K562 (cell line): ENCODE results near the gene CTDSP2. TPM values are rescaled to one million over a fixed set of nuclear protein-coding genes. Genes with fewer than 3 reads are reported as not detected.

Source experiments
- ATAC-seq: fragments of 200-7000 bp; cut with Tn5 transposase; 3 replicates; pipeline ENCODE4 v1.9.1; 2020; ENCODE audit warnings: moderate library complexity
- BruUV-seq: library from RNA; stranded (reverse); fragments of 400-500 nt; replicated peaks from 2 replicates; lab custom pipeline; 2021; lab: Mats Ljungman, UMichigan
- CTCF ChIA-PET: fragments of 300-600 bp; formaldehyde crosslinking; extraction: SDS; loops from one replicate; lab custom pipeline; 2021; ENCODE audit warnings: low intra/inter-chr PET ratio; lab: Yijun Ruan, JAX
- POLR2A ChIA-PET: fragments of 300-600, 350-650 bp; sonication (Branson Sonifier 250); formaldehyde crosslinking; extraction: SDS; loops from one replicate; lab custom pipeline; 2021; ENCODE audit warnings: antibody characterized with exemption, inconsistent platforms; lab: Yijun Ruan, JAX
- DNase-seq, 4 experiments: peaks; one replicate each; pipeline versions ENCODE4 v3.0.0 to v3.0.0-alpha.2; 2011 to 2018; ENCODE audit warnings: low spot score in 3 of 4, mixed read lengths in 3 of 4; ENCODE audit errors: extremely low read depth in 1 of 4
- FAIRE-seq: peaks from 2 replicates; lab custom pipeline; 2011; peaks lifted over from hg19 to GRCh38; lab: Jason Lieb, UNC
- H2AFZ ChIP-seq: 2 replicates; pipeline ENCODE4 v1.6.0; 2011; ENCODE audit warnings: low read depth, low read length, control low read depth, inconsistent platforms
- H3K27ac ChIP-seq: fragments of 200-600 bp; 3 replicates; pipeline ENCODE4 v1.8.0; 2011; ENCODE audit warnings: low read depth, mild to moderate bottlenecking, control low read depth, inconsistent platforms, low read length, moderate library complexity, mixed read lengths; ENCODE audit errors: extremely low read depth
- H3K27me3 ChIP-seq, 2 experiments: fragments of 300-600 bp in 1 of 2; 2 replicates in 1 of 2; 3 replicates in 1 of 2; pipeline versions ENCODE4 v1.6.0 to v1.8.0; 2011; ENCODE audit warnings: inconsistent platforms in 2 of 2, low read length in 2 of 2, mild to moderate bottlenecking in 1 of 2, mixed read lengths in 1 of 2, moderate library complexity in 1 of 2; ENCODE audit not compliant: control insufficient read depth in 2 of 2, insufficient read depth in 2 of 2
- H3K36me3 ChIP-seq: fragments of 300-600 bp; 3 replicates; pipeline ENCODE4 v1.8.0; 2011; ENCODE audit warnings: mild to moderate bottlenecking, low read length, inconsistent platforms; ENCODE audit not compliant: control insufficient read depth, insufficient read depth
- H3K4me1 ChIP-seq, 2 experiments: fragments of 200-600 bp in 1 of 2; replicated peaks in 1 of 2; 2 replicates in 1 of 2; 3 replicates in 1 of 2; pipeline versions ENCODE4 v1.5.1 to v1.8.0; 2011; ENCODE audit warnings: inconsistent platforms in 2 of 2, low read length in 2 of 2, mild to moderate bottlenecking in 1 of 2, mixed read lengths in 1 of 2, moderate library complexity in 1 of 2; ENCODE audit not compliant: control insufficient read depth in 2 of 2, insufficient read depth in 2 of 2
- H3K4me2 ChIP-seq: 2 replicates; pipeline ENCODE4 v1.6.1; 2011; ENCODE audit warnings: low read length, control low read depth, inconsistent platforms, mixed read lengths; ENCODE audit not compliant: insufficient read depth
- H3K4me3 ChIP-seq: fragments of 200-600 bp; sonication (generic), shearing (Covaris generic); 2 replicates; pipeline ENCODE4 v1.5.1; 2016; ENCODE audit warnings: control low read depth, inconsistent platforms
- H3K79me2 ChIP-seq: fragments of 200-600 bp; 3 replicates; pipeline ENCODE4 v1.8.0; 2011; ENCODE audit warnings: low read length, inconsistent platforms; ENCODE audit not compliant: control insufficient read depth, insufficient read depth
- H3K9ac ChIP-seq, 2 experiments: 2 replicates each; pipeline versions ENCODE4 v1.6.0 to v1.6.1; 2011; ENCODE audit warnings: low read depth in 2 of 2, low read length in 2 of 2, control low read depth in 1 of 2, inconsistent platforms in 1 of 2, mild to moderate bottlenecking in 1 of 2, mixed read lengths in 1 of 2; ENCODE audit not compliant: insufficient read depth in 1 of 2
- H3K9me1 ChIP-seq: one replicate; pipeline ENCODE4 v1.6.0; 2011; ENCODE audit warnings: inconsistent platforms, mild to moderate bottlenecking, low read length, moderate library complexity; ENCODE audit not compliant: control insufficient read depth, insufficient read depth
- H3K9me3 ChIP-seq: replicated peaks from 2 replicates; pipeline ENCODE4 v1.5.1; 2011; ENCODE audit warnings: low read depth, low read length, inconsistent platforms; ENCODE audit not compliant: control insufficient read depth, insufficient read depth
- H4K20me1 ChIP-seq: replicated peaks from 2 replicates; pipeline ENCODE4 v1.6.1; 2011; ENCODE audit warnings: low read length, inconsistent platforms, mixed read lengths; ENCODE audit not compliant: control insufficient read depth, insufficient read depth
- KAT7 ChIP-seq: sonication (generic); formaldehyde crosslinking; IDR thresholded peaks from 2 replicates; pipeline ENCODE4 v1.8.0; 2022; ENCODE audit warnings: missing genetic modification reagents, mild to moderate bottlenecking, borderline replicate concordance
- MCM5 ChIP-seq: fragments of 450-650 bp; IDR thresholded peaks from 2 replicates; pipeline ENCODE4 v1.6.1; 2016; ENCODE audit warnings: low read depth
- WGBS: fragments of 100-300 bp; shearing (Covaris generic); methylation state at CpG from one replicate; pipeline ENCODE4 v1.1.6; 2016; ENCODE audit warnings: low coverage, mixed read lengths; ENCODE audit not compliant: insufficient coverage; ENCODE audit errors: missing lambda C conversion rate; 5-methylcytosine and 5-hydroxymethylcytosine counted together
- in situ Hi-C: fragments of 300-500 bp; cut with MboI; formaldehyde crosslinking; loops from 4 replicates; pipeline ENCODE4 v1.15.0; 2018; ENCODE audit warnings: inconsistent platforms, mixed read lengths
- intact Hi-C: fragments of 100-400 bp; cut with micrococcal nuclease; formaldehyde crosslinking; loops from 2 replicates; pipeline ENCODE4 v1.14.2; 2022
- polyA plus RNA-seq, 8 experiments: library from polyadenylated mRNA; depleted of rRNA in 4 of 8; stranded (reverse) in 5 of 8; unstranded in 3 of 8; fragments of >200 nt; fragmentation: Nextera tagmentation in 2 of 8; fragmentation: Illumina TruSeq in 1 of 8; extraction: Ambion mirVana in 2 of 8; extraction: Trizol in 1 of 8; gene quantifications; 2 replicates each; pipeline versions ENCODE4 v1.2.1 to v1.2.3, GENCODE V29; 2011 to 2014; ENCODE audit warnings: inconsistent platforms in 1 of 8, missing spikeins in 1 of 8
- total RNA-seq, 7 experiments: library from RNA; depleted of rRNA in 6 of 7; stranded (reverse); fragments of >200 nt in 6 of 7; fragmentation: Illumina TruSeq in 2 of 7; extraction: Trizol in 2 of 7; gene quantifications; 2 replicates each; pipeline versions ENCODE4 v1.2.1 to v1.2.3, GENCODE V29; 2011 to 2021; ENCODE audit warnings: low replicate concordance in 1 of 7
- TF ChIP-seq, protein P1 (sequence below): fragments of 450-650 bp; formaldehyde crosslinking; IDR thresholded peaks from 2 replicates; pipeline ENCODE4 v1.4.0; 2020; ENCODE audit warnings: mild to moderate bottlenecking, moderate library complexity
- TF ChIP-seq, protein P2 (sequence below): fragments of 450-650 bp; IDR thresholded peaks from 2 replicates; pipeline ENCODE4 v1.6.1; 2016; ENCODE audit warnings: low read depth

Gene CTDSP2
- total and polyA plus RNA-seq, 9 of the 15 experiments (the other 6 are each of a cell fraction or from before 2014, with no cell fraction given): 20.4 to 108 (median 47.7) TPM

DNA sequence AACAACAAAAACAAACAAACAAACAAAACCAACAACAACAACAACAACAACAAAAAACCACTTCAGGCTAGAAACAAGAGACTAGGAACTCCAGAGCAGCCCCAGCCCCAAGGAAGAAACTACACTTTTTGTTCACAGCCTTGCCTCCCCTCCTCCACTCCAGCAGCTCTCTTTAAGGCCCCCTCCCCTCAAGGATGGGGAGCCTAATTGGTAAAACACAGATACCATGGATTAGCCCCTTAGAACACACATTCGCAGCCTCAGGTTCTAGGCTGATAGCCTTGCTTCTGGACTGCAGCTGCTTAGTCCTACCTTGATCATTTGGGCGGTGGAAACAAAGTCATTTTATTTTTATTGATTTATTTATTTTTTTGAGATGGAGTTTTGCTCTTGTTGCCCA lies 16.1 kb downstream of the CTDSP2 start:
- Histone ChIP-seq H3K27ac (no peak overlapping the region), H3K27me3 (no peaks in the 10 kb centered on the region), H4K20me1 (peaks cover 55% of the 10 kb centered on the region), H2AFZ (no peak overlapping the region), H3K9me3 (no peaks in the 10 kb centered on the region), H3K9ac (no peak overlapping the region), H3K4me3 (no peak overlapping the region), H3K4me2 (no peak overlapping the region), H3K4me1 (peaks cover 6 to 9% of the 10 kb centered on the region in 2 experiments; a peak in 4 of 5 replicates), H3K36me3 (peaks cover 49% of the 10 kb centered on the region), H3K9me1 (peaks cover 5% of the 10 kb centered on the region), H3K79me2 (peaks cover 57% of the 10 kb centered on the region)
- ChIA-PET CTCF (interaction anchor here (0.8 to 9.0 kb wide), 3 partner anchors 64 to 75 kb away, joined by 3 to 227 read pairs (median 4); no protein-coding TSS in a partner anchor), POLR2A (interaction anchor here (0.6 to 0.7 kb wide), 3 partner anchors 41 to 314 kb away, joined by 3 read pairs; no protein-coding TSS in a partner anchor)
- ATAC-seq (no peak), DNase-seq (no peak), FAIRE-seq (no peak)
- BruUV-seq: no TSS peak
- WGBS: 77% methylated on average over 2 of the region's 2 CpGs
- intact Hi-C loops: no loop called here
- in situ Hi-C loops: no loop called here
- no peak for TF ChIP-seq MCM5
- no peak for TF ChIP-seq KAT7

- in situ Hi-C loops (loop anchor here (5.0 kb wide), 1 partner anchor 78 kb away; no protein-coding TSS in a partner anchor), intact Hi-C loops (no loop called here)
- Histone ChIP-seq H3K4me2 (no peak overlapping the region), H3K9me3 (no peaks in the 10 kb centered on the region), H2AFZ (no peak overlapping the region), H4K20me1 (peaks cover 51% of the 10 kb centered on the region), H3K36me3 (peaks cover 61% of the 10 kb centered on the region), H3K79me2 (peaks cover 49% of the 10 kb centered on the region), H3K27me3 (no peaks in the 10 kb centered on the region), H3K9ac (no peak overlapping the region), H3K9me1 (peaks cover 5% of the 10 kb centered on the region), H3K4me3 (no peak overlapping the region), H3K27ac (no peak overlapping the region), H3K4me1 (peaks cover 6 to 9% of the 10 kb centered on the region in 2 experiments; a peak in 4 of 5 replicates)
- DNase-seq (no peak), ATAC-seq (no peak), FAIRE-seq (no peak)
- CTCF ChIA-PET: interaction anchor here (9.0 kb wide), 1 partner anchor 77 kb away, joined by 227 read pairs; no protein-coding TSS in a partner anchor
- WGBS: 90% methylated on average over 10 of the region's 10 CpGs
- POLR2A ChIA-PET: interaction anchor here (0.6 to 0.8 kb wide), 3 partner anchors 13 to 35 kb away, joined by 3 read pairs; no protein-coding TSS in a partner anchor
- BruUV-seq: no TSS peak
- TF ChIP-seq, protein P1, sequence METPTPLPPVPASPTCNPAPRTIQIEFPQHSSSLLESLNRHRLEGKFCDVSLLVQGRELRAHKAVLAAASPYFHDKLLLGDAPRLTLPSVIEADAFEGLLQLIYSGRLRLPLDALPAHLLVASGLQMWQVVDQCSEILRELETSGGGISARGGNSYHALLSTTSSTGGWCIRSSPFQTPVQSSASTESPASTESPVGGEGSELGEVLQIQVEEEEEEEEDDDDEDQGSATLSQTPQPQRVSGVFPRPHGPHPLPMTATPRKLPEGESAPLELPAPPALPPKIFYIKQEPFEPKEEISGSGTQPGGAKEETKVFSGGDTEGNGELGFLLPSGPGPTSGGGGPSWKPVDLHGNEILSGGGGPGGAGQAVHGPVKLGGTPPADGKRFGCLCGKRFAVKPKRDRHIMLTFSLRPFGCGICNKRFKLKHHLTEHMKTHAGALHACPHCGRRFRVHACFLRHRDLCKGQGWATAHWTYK: no peak
- TF ChIP-seq, protein P2, sequence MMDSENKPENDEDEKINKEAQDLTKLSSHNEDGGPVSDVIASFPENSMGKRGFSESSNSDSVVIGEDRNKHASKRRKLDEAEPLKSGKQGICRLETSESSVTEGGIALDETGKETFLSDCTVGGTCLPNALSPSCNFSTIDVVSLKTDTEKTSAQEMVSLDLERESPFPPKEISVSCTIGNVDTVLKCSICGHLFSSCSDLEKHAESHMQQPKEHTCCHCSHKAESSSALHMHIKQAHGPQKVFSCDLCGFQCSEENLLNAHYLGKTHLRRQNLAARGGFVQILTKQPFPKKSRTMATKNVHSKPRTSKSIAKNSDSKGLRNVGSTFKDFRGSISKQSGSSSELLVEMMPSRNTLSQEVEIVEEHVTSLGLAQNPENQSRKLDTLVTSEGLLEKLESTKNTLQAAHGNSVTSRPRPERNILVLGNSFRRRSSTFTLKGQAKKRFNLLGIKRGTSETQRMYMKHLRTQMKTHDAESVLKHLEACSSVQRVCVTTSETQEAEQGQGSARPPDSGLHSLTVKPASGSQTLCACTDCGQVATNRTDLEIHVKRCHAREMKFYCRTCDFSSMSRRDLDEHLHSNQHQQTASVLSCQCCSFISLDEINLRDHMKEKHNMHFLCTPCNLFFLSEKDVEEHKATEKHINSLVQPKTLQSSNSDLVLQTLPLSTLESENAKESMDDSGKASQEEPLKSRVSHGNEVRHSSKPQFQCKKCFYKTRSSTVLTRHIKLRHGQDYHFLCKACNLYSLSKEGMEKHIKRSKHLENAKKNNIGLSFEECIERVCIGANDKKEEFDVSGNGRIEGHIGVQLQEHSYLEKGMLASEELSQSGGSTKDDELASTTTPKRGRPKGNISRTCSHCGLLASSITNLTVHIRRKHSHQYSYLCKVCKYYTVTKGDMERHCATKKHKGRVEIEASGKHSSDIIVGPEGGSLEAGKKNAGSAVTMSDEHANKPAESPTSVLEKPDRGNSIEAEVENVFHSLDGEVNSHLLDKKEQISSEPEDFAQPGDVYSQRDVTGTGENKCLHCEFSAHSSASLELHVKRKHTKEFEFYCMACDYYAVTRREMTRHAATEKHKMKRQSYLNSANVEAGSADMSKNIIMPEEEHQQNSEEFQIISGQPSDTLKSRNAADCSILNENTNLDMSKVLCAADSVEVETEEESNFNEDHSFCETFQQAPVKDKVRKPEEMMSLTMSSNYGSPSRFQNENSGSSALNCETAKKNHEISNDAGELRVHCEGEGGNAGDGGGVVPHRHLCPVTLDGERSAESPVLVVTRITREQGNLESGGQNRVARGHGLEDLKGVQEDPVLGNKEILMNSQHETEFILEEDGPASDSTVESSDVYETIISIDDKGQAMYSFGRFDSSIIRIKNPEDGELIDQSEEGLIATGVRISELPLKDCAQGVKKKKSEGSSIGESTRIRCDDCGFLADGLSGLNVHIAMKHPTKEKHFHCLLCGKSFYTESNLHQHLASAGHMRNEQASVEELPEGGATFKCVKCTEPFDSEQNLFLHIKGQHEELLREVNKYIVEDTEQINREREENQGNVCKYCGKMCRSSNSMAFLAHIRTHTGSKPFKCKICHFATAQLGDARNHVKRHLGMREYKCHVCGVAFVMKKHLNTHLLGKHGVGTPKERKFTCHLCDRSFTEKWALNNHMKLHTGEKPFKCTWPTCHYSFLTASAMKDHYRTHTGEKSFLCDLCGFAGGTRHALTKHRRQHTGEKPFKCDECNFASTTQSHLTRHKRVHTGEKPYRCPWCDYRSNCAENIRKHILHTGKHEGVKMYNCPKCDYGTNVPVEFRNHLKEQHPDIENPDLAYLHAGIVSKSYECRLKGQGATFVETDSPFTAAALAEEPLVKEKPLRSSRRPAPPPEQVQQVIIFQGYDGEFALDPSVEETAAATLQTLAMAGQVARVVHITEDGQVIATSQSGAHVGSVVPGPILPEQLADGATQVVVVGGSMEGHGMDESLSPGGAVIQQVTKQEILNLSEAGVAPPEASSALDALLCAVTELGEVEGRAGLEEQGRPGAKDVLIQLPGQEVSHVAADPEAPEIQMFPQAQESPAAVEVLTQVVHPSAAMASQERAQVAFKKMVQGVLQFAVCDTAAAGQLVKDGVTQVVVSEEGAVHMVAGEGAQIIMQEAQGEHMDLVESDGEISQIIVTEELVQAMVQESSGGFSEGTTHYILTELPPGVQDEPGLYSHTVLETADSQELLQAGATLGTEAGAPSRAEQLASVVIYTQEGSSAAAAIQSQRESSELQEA: no peak
Observed at GRCh38 chr12:57829025-57829777, 17.3 kb downstream of the CTDSP2 start.
